Neural crest cell (in vitro differentiated cells): ENCODE results near the gene CEACAM4. TPM values are rescaled to one million over a fixed set of nuclear protein-coding genes. Genes with fewer than 3 reads are reported as not detected.

Experiments
- DNase-seq: peaks from one replicate; pipeline ENCODE4 v3.0.0; 2021; ENCODE audit warnings: low read depth, mixed read lengths, low spot score
- H3K27ac Mint-ChIP-seq: one replicate; pipeline ENCODE4 v1.8.0; 2021; ENCODE audit warnings: mild to moderate bottlenecking, mixed read lengths; ENCODE audit not compliant: unreplicated experiment
- H3K27me3 Mint-ChIP-seq: 2 replicates; pipeline ENCODE4 v1.8.0; 2021; ENCODE audit warnings: low read depth, mild to moderate bottlenecking, mixed read lengths
- H3K36me3 Mint-ChIP-seq: 2 replicates; pipeline ENCODE4 v1.8.0; 2021; ENCODE audit warnings: low read depth, mild to moderate bottlenecking, mixed read lengths
- H3K4me1 Mint-ChIP-seq: 2 replicates; pipeline ENCODE4 v1.8.0; 2021; ENCODE audit warnings: mixed read lengths
- H3K4me3 Mint-ChIP-seq: one replicate; pipeline ENCODE4 v1.8.0; 2021; ENCODE audit warnings: mild to moderate bottlenecking, mixed read lengths
- H3K9me3 Mint-ChIP-seq: 2 replicates; pipeline ENCODE4 v1.8.0; 2021; ENCODE audit warnings: mixed read lengths
- total RNA-seq: library from RNA; stranded (reverse); gene quantifications from 2 replicates; pipeline ENCODE4 v1.2.1, GENCODE V29; 2021
- TF ChIP-seq, protein P1 (sequence below): fragments of 200-600 bp; sonication (generic); conservative IDR thresholded peaks from 2 replicates; pipeline ENCODE4 v1.5.0; 2021; ENCODE audit warnings: antibody characterized with exemption, mild to moderate bottlenecking

Gene CEACAM4
- total RNA-seq, 1 donor from 2014 or later, result not detected

- peaks cover 8% of the 10 kb centered on the region for H3K9me3 Mint-ChIP-seq
- no peaks in the 10 kb centered on the region for H3K36me3 Mint-ChIP-seq
These were observed 19.2 kb downstream of the CEACAM4 start for GRCh38 chr19:41607668-41608067.

DNA sequence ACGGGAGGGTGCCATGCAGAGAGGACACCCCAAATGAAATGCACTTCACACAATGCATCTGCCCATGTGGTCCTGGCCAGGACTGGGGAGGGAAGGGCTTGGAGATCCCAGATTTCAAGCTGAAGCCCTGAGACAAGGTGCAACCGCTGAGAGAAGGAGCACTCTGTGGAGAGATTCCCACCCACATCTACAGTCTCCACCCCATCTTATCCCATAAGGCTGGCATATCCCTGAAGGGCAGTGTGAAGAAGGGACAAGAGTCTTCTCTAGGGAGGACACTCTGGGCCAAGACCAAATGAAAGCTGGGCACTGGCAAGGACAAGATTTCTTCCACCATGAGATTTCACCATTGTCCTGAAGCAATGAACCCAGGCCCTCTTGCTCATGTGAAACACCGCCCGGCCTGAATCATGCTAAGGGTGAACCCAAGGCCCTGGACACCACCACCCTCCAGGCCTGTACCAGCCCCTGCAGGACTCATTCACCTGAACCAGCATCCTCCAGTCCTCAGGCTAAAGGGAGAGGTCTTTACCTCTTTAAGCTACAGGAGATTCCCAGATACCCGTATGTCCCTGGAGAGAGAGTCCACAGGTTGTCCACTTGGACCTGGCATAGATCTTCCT is 20.5 kb downstream of the CEACAM4 start:
- no peak overlapping the region for H3K27ac Mint-ChIP-seq
- TF ChIP-seq, protein P1, sequence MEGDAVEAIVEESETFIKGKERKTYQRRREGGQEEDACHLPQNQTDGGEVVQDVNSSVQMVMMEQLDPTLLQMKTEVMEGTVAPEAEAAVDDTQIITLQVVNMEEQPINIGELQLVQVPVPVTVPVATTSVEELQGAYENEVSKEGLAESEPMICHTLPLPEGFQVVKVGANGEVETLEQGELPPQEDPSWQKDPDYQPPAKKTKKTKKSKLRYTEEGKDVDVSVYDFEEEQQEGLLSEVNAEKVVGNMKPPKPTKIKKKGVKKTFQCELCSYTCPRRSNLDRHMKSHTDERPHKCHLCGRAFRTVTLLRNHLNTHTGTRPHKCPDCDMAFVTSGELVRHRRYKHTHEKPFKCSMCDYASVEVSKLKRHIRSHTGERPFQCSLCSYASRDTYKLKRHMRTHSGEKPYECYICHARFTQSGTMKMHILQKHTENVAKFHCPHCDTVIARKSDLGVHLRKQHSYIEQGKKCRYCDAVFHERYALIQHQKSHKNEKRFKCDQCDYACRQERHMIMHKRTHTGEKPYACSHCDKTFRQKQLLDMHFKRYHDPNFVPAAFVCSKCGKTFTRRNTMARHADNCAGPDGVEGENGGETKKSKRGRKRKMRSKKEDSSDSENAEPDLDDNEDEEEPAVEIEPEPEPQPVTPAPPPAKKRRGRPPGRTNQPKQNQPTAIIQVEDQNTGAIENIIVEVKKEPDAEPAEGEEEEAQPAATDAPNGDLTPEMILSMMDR, result no peak
- H3K9me3 Mint-ChIP-seq, result peaks cover 8% of the 10 kb centered on the region
- no peak for DNase-seq
- no peak overlapping the region for H3K4me3 Mint-ChIP-seq
- H3K27me3 Mint-ChIP-seq, result peaks cover 11% of the 10 kb centered on the region
- no peaks in the 10 kb centered on the region for H3K36me3 Mint-ChIP-seq
- no peaks in the 10 kb centered on the region for H3K4me1 Mint-ChIP-seq

More at GRCh38 chr19:41607668-41608067, 19.2 kb downstream of the CEACAM4 start:
- no peak overlapping the region for H3K4me3 Mint-ChIP-seq
- H3K27me3 Mint-ChIP-seq, result peaks cover 11% of the 10 kb centered on the region
- no peaks in the 10 kb centered on the region for H3K4me1 Mint-ChIP-seq
- DNase-seq, result no peak
- H3K27ac Mint-ChIP-seq, result no peak overlapping the region
- TF ChIP-seq, protein P1, result no peak

DNA sequence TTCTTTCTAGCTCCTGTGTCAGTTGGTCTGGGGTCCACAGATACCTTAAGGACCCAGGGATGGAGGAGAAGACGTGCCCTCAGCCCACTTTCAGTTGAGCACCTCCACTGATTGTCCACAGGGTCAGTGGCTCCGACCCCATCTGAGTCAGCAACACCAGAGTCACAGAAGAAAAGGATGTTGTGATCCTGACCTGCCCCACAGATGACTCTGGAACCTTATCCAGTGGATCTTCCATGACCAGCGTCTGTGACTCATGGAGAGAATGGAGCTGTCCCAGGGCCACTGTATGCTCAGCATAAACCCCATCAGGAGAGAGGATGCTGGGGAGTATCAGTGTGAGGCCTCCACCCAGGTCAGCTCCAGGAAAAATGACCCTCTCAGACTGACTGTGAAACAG is 22.0 kb downstream of the CEACAM4 start:
- Mint-ChIP-seq H3K27ac (no peak overlapping the region), H3K27me3 (peaks cover 13% of the 10 kb centered on the region), H3K4me3 (no peak overlapping the region), H3K9me3 (peaks cover 4% of the 10 kb centered on the region), H3K36me3 (no peaks in the 10 kb centered on the region), H3K4me1 (no peaks in the 10 kb centered on the region)
- TF ChIP-seq, protein P1, result no peak
- DNase-seq, result no peak

DNA sequence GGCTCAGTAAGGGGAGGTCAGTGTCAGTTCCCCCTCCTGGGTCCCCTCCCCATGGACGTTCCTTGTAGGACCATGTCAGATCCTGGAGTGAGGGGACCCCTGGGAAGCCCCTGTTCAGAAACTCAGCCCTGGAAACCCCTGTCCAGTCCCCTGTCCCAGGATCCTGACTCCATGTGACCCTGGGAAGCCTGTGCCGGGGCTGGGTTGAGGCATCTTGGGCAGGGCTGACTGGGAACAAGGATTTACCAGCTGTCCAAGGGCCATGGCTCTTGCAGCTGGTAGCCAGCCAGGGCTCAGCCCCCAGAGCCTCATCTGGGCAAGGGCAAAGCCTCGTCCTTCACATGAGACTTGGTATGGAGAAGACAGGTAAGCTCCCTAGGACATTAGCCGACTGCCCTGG is 25.1 kb downstream of the CEACAM4 start:
- no peak for DNase-seq
- Mint-ChIP-seq H3K4me3 (no peak overlapping the region), H3K27me3 (peaks cover 13% of the 10 kb centered on the region), H3K9me3 (peaks cover 2% of the 10 kb centered on the region), H3K27ac (no peak overlapping the region), H3K36me3 (no peaks in the 10 kb centered on the region), H3K4me1 (no peaks in the 10 kb centered on the region)
- TF ChIP-seq, protein P1, result no peak

- Mint-ChIP-seq H3K4me3 (no peak overlapping the region), H3K27me3 (peaks cover 25% of the 10 kb centered on the region), H3K27ac (no peak overlapping the region), H3K9me3 (peaks cover 2% of the 10 kb centered on the region), H3K36me3 (no peaks in the 10 kb centered on the region), H3K4me1 (no peaks in the 10 kb centered on the region)
- DNase-seq, result no peak
- TF ChIP-seq, protein P1, result no peak
These were observed 27.5 kb downstream of the CEACAM4 start for GRCh38 chr19:41599175-41599966.
